Hematopoietic multipotent progenitor cell treated with erythropoietin and hydrocortisone succinate and interleukin-3 and kit ligand, for 4 days (in vitro differentiated cells): ENCODE measurements around the gene USP12.

Experiments used
- DNase-seq: peaks from one replicate; pipeline ENCODE4 v3.0.0-alpha.2; 2015

The USP12 gene

GRCh38 chr13:27065582-27065981 is 106.0 kb downstream of the USP12 start:
- no peak for DNase-seq

GRCh38 chr13:27064252-27064995 is 107.2 kb downstream of the USP12 start:
- no peak for DNase-seq

- DNase-seq, result no peak
Observed at GRCh38 chr13:27057817-27058216, 113.8 kb downstream of the USP12 start.

- no peak for DNase-seq
Observed at GRCh38 chr13:27055526-27055925, 116.1 kb downstream of the USP12 start.

GRCh38 chr13:27054760-27055159 is 116.9 kb downstream of the USP12 start:
- no peak for DNase-seq

GRCh38 chr13:27053902-27054595 is 117.6 kb downstream of the USP12 start:
- DNase-seq, result no peak

GRCh38 chr13:27053210-27053884 is 118.3 kb downstream of the USP12 start:
- DNase-seq, result peak; percentile 50

GRCh38 chr13:27052551-27053208 is 118.9 kb downstream of the USP12 start:
- DNase-seq, result no peak

- no peak for DNase-seq
Observed at GRCh38 chr13:27047081-27047480, 124.5 kb downstream of the USP12 start.

GRCh38 chr13:27044837-27045570 is 126.6 kb downstream of the USP12 start:
- peak; percentile 82 for DNase-seq

- peak; percentile 79 for DNase-seq
Observed at GRCh38 chr13:27043013-27043412, 128.6 kb downstream of the USP12 start.

GRCh38 chr13:27041341-27041740 is 130.3 kb downstream of the USP12 start:
- no peak for DNase-seq

- DNase-seq, result no peak
Observed at GRCh38 chr13:27040826-27041108, 130.8 kb downstream of the USP12 start.

- DNase-seq, result no peak
Observed at GRCh38 chr13:27039171-27039701, 132.4 kb downstream of the USP12 start.

- no peak for DNase-seq
Observed at GRCh38 chr13:27038323-27038722, 133.3 kb downstream of the USP12 start.

GRCh38 chr13:27037571-27037970 is 134.0 kb downstream of the USP12 start:
- no peak for DNase-seq

GRCh38 chr13:27037171-27037570 is 134.4 kb downstream of the USP12 start:
- DNase-seq, result no peak

GRCh38 chr13:27036236-27036981 is 135.2 kb downstream of the USP12 start:
- no peak for DNase-seq

- DNase-seq, result no peak
Observed at GRCh38 chr13:27035892-27036235, 135.7 kb downstream of the USP12 start.

- DNase-seq, result no peak
Observed at GRCh38 chr13:27034678-27035111, 136.9 kb downstream of the USP12 start.

- no peak for DNase-seq
Observed at GRCh38 chr13:27028683-27029480, 142.7 kb downstream of the USP12 start.
